Kidney (tissue), 14 donors: ENCODE results near the gene ARHGEF6. TPM values are rescaled to one million over a fixed set of nuclear protein-coding genes. Genes with fewer than 3 reads are reported as not detected.
A peak's percentile ranks its signal among the peaks of the same experiment; 100 is the strongest.

Experiments
- DNase-seq, 5 donors: peaks; one replicate each; pipeline ENCODE4 v3.0.0-alpha.2; 2013 to 2020
- FAIRE-seq: peaks from 2 replicates; lab custom pipeline; 2012; peaks lifted over from hg19 to GRCh38; lab: Jason Lieb, UNC
- H3K27ac ChIP-seq, 2 donors: one replicate each; pipeline ENCODE4 v1.7.0; 2013; ENCODE audit warnings: low read depth in 2 of 2, low read length in 2 of 2, inconsistent platforms in 1 of 2
- H3K27me3 ChIP-seq: one replicate; pipeline ENCODE4 v1.7.1; 2013; ENCODE audit warnings: low read length, inconsistent platforms; ENCODE audit not compliant: control insufficient read depth, insufficient read depth
- H3K36me3 ChIP-seq, 3 donors: one replicate each; pipeline versions ENCODE4 v1.7.0 to v1.7.1; 2013; ENCODE audit warnings: low read length in 3 of 3, control low read depth in 1 of 3, inconsistent platforms in 1 of 3; ENCODE audit not compliant: insufficient read depth in 3 of 3, control insufficient read depth in 2 of 3
- H3K4me1 ChIP-seq, 3 donors: one replicate each; pipeline versions ENCODE4 v1.7.0 to v1.7.1; 2013; ENCODE audit warnings: low read length in 3 of 3, inconsistent platforms in 1 of 3, low read depth in 1 of 3; ENCODE audit not compliant: control insufficient read depth in 2 of 3, insufficient read depth in 2 of 3
- H3K4me3 ChIP-seq, 3 donors: one replicate each; pipeline versions ENCODE4 v1.7.0 to v1.8.1; 2013; ENCODE audit warnings: low read length in 3 of 3, control low read depth in 1 of 3, inconsistent platforms in 1 of 3
- H3K9ac ChIP-seq, 3 donors: one replicate each; pipeline versions ENCODE4 v1.7.0 to v1.7.1; 2013; ENCODE audit warnings: low read length in 3 of 3, control low read depth in 1 of 3, inconsistent platforms in 1 of 3
- H3K9me3 ChIP-seq, 3 donors: one replicate each; pipeline versions ENCODE4 v1.7.0 to v1.7.1; 2013; ENCODE audit warnings: low read length in 3 of 3, control low read depth in 1 of 3, inconsistent platforms in 1 of 3; ENCODE audit not compliant: control insufficient read depth in 2 of 3, insufficient read depth in 1 of 3
- CTCF ChIP-seq: IDR thresholded peaks from 3 replicates; pipeline ENCODE4 v1.5.1; 2012; ENCODE audit warnings: mild to moderate bottlenecking, moderate library complexity, borderline replicate concordance; ENCODE audit not compliant: insufficient read depth; ENCODE audit errors: extremely low read depth
- intact Hi-C: fragments of 100-400 bp; cut with DNase I; formaldehyde crosslinking; loops from one replicate; pipeline ENCODE4 v1.11.1; 2022
- polyA plus RNA-seq: library from polyadenylated mRNA; stranded (reverse); fragments of 350-450 nt; fragmentation: Illumina TruSeq; extraction: RNeasy Lipid Tissue Mini Kit (QIAGEN cat#74804); gene quantifications from one replicate; pipeline ENCODE4 v1.2.3, GENCODE V29; 2014; ENCODE audit warnings: low read depth, low replicate concordance; ENCODE audit not compliant: insufficient read depth
- total RNA-seq: library from RNA; stranded (reverse); fragmentation: NEBNext Ultra II Directional; extraction: Animal tissue kit (Norgen Biotek cat#: 25700); gene quantifications from one replicate; pipeline ENCODE4 v1.2.1, GENCODE V29; 2021
- donor health status: control.
- donor health status: control.
- donor health status: control.
- donor health status: control.
- donor health status: control.
- donor health status: DM: yes; HTN: yes; CAD: no.
- donor health status: Normal renal cell carcinoma (clear cell type).

The ARHGEF6 gene
- total and polyA plus RNA-seq, 2 donors from 2014 or later = 4.1 to 15.8 TPM

- no peak overlapping the region for H3K27ac ChIP-seq
- TF ChIP-seq CTCF = no peak
- H3K27me3 ChIP-seq = no peaks in the 10 kb centered on the region
- no peaks in the 10 kb centered on the region for H3K9me3 ChIP-seq
- no peaks in the 10 kb centered on the region for H3K4me1 ChIP-seq
- H3K9ac ChIP-seq = no peak overlapping the region
- no peak for DNase-seq
- FAIRE-seq = no peak
- intact Hi-C loops = no loop called here
- no peak overlapping the region for H3K4me3 ChIP-seq
- H3K36me3 ChIP-seq = no peaks in the 10 kb centered on the region
Measured at GRCh38 chrX:136752346-136752745, 28.4 kb downstream of the ARHGEF6 start.

- no peaks in the 10 kb centered on the region for H3K4me1 ChIP-seq
- no peaks in the 10 kb centered on the region for H3K9me3 ChIP-seq
- no peak overlapping the region for H3K9ac ChIP-seq
- intact Hi-C loops = no loop called here
- no peak overlapping the region for H3K4me3 ChIP-seq
- TF ChIP-seq CTCF = no peak
- FAIRE-seq (no peak), DNase-seq (no peak)
- H3K27me3 ChIP-seq = no peaks in the 10 kb centered on the region
- H3K27ac ChIP-seq = no peak overlapping the region
- H3K36me3 ChIP-seq = no peaks in the 10 kb centered on the region
Measured at GRCh38 chrX:136750364-136750763, 30.4 kb downstream of the ARHGEF6 start.

GRCh38 chrX:136747003-136747986 lies 33.4 kb downstream of the ARHGEF6 start:
- Histone ChIP-seq H3K9me3 (no peaks in the 10 kb centered on the region), H3K4me3 (no peak overlapping the region), H3K27ac (no peak overlapping the region), H3K36me3 (no peaks in the 10 kb centered on the region), H3K27me3 (no peaks in the 10 kb centered on the region), H3K9ac (no peak overlapping the region), H3K4me1 (no peaks in the 10 kb centered on the region)
- TF ChIP-seq CTCF = no peak
- intact Hi-C loops = no loop called here
- FAIRE-seq (peak; percentile 30), DNase-seq (no peak)
